Endothelial cell of umbilical vein (primary cell): ENCODE results near the gene RPP25L. TPM values are rescaled to one million over a fixed set of nuclear protein-coding genes. Genes with fewer than 3 reads are reported as not detected.
A peak's percentile ranks its signal among the peaks of the same experiment; 100 is the strongest.

Experiments used
- BruUV-seq: library from RNA; stranded (reverse); fragments of 400-500 nt; replicated peaks from 2 replicates; lab custom pipeline; 2021; lab: Mats Ljungman, UMichigan
- CTCF ChIA-PET: fragments of 300-600, 350-600 bp; sonication (Branson Sonifier 250); formaldehyde crosslinking; loops from one replicate; lab custom pipeline; 2021; ENCODE audit warnings: antibody characterized with exemption, inconsistent platforms; lab: Charles Lee
- POLR2A ChIA-PET: fragments of 300-600, 350-600 bp; sonication (Branson Sonifier 250); formaldehyde crosslinking; loops from one replicate; lab custom pipeline; 2021; ENCODE audit warnings: antibody characterized with exemption, inconsistent platforms; lab: Charles Lee
- DNase-seq: peaks from one replicate; pipeline ENCODE4 v3.0.0-alpha.2; 2011; ENCODE audit warnings: low read depth, low spot score
- FAIRE-seq: peaks from 2 replicates; lab custom pipeline; 2011; peaks lifted over from hg19 to GRCh38; lab: Jason Lieb, UNC
- H2AFZ ChIP-seq: 2 replicates; pipeline ENCODE4 v1.6.0; 2012; ENCODE audit warnings: low read depth, low read length, control low read depth, inconsistent platforms
- H3K27ac ChIP-seq: 2 replicates; pipeline ENCODE4 v1.5.1; 2011; ENCODE audit warnings: low read depth, mild to moderate bottlenecking, control low read depth, low read length, moderate library complexity; ENCODE audit not compliant: insufficient read depth
- H3K27me3 ChIP-seq, 2 experiments: 2 replicates each; pipeline versions ENCODE4 v1.6.0 to v1.6.1; 2011; ENCODE audit warnings: low read length in 2 of 2, mixed read lengths in 1 of 2; ENCODE audit not compliant: control insufficient read depth in 2 of 2, insufficient read depth in 2 of 2
- H3K36me3 ChIP-seq, 2 experiments: 2 replicates in 1 of 2; 3 replicates in 1 of 2; pipeline ENCODE4 v1.5.1; 2011; ENCODE audit warnings: low read length in 2 of 2, mild to moderate bottlenecking in 1 of 2, moderate library complexity in 1 of 2; ENCODE audit not compliant: control insufficient read depth in 2 of 2, insufficient read depth in 2 of 2; ENCODE audit errors: extremely low read depth in 1 of 2
- H3K4me1 ChIP-seq: 3 replicates; pipeline ENCODE4 v1.5.1; 2011; ENCODE audit warnings: mild to moderate bottlenecking, low read length; ENCODE audit not compliant: control insufficient read depth, insufficient read depth; ENCODE audit errors: extremely low read depth
- H3K4me2 ChIP-seq: 2 replicates; pipeline ENCODE4 v1.6.1; 2011; ENCODE audit warnings: low read length, control low read depth, mixed read lengths; ENCODE audit not compliant: insufficient read depth
- H3K4me3 ChIP-seq, 3 experiments: fragments of 200-600 bp in 1 of 3; sonication (generic), shearing (Covaris generic) in 1 of 3; replicated peaks in 1 of 3; 2 replicates each; pipeline ENCODE4 v1.5.1; 2011 to 2016; ENCODE audit warnings: control low read depth in 3 of 3, low read length in 3 of 3, mild to moderate bottlenecking in 2 of 3, inconsistent platforms in 1 of 3, low read depth in 1 of 3, moderate library complexity in 1 of 3; ENCODE audit not compliant: insufficient read depth in 1 of 3
- H3K79me2 ChIP-seq: 2 replicates; pipeline ENCODE4 v1.6.0; 2012; ENCODE audit warnings: low read length, inconsistent platforms; ENCODE audit not compliant: control insufficient read depth, insufficient read depth
- H3K9ac ChIP-seq: replicated peaks from 2 replicates; pipeline ENCODE3; 2011; ENCODE audit warnings: low read length, control low read depth; ENCODE audit not compliant: insufficient read depth; ENCODE audit errors: extremely low read depth
- H3K9me1 ChIP-seq: replicated peaks from 3 replicates; pipeline ENCODE4 v1.6.0; 2011; ENCODE audit warnings: mild to moderate bottlenecking, low read length; ENCODE audit not compliant: control insufficient read depth, insufficient read depth; ENCODE audit errors: extremely low read depth
- H3K9me3 ChIP-seq: replicated peaks from 2 replicates; pipeline ENCODE4 v1.5.1; 2012; ENCODE audit warnings: low read length, inconsistent platforms; ENCODE audit not compliant: control insufficient read depth, insufficient read depth
- H4K20me1 ChIP-seq: replicated peaks from 2 replicates; pipeline ENCODE3; 2011; ENCODE audit warnings: mild to moderate bottlenecking, low read length; ENCODE audit not compliant: control insufficient read depth, insufficient read depth; ENCODE audit errors: extremely low read depth
- CTCF ChIP-seq, 2 donors: IDR thresholded peaks; 1 replicate in 1 of 2; 2 replicates in 1 of 2; pipeline ENCODE4 v1.5.1; 2011; ENCODE audit warnings: low read length in 2 of 2, mild to moderate bottlenecking in 2 of 2, moderate library complexity in 2 of 2, control low read depth in 1 of 2, inconsistent platforms in 1 of 2, low read depth in 1 of 2; ENCODE audit not compliant: insufficient read depth in 1 of 2; ENCODE audit errors: extremely low read depth in 1 of 2
- EZH2 ChIP-seq: IDR thresholded peaks from 2 replicates; pipeline ENCODE4 v1.6.1; 2012; ENCODE audit warnings: borderline replicate concordance, low read depth, mild to moderate bottlenecking, moderate library complexity, low read length, inconsistent platforms; ENCODE audit not compliant: severe bottlenecking
- FOS ChIP-seq: IDR thresholded peaks from 2 replicates; pipeline ENCODE4 v1.6.1; 2011; ENCODE audit warnings: mild to moderate bottlenecking, low read length, moderate library complexity, borderline replicate concordance; ENCODE audit not compliant: insufficient read depth
- GATA2 ChIP-seq: IDR thresholded peaks from 2 replicates; pipeline ENCODE4 v1.7.0; 2011; ENCODE audit warnings: low read depth, mild to moderate bottlenecking, moderate library complexity, mixed read lengths, low read length; ENCODE audit not compliant: insufficient read length, insufficient read depth
- JUN ChIP-seq: IDR thresholded peaks from 2 replicates; pipeline ENCODE4 v1.6.1; 2011; ENCODE audit warnings: borderline replicate concordance, low read depth; ENCODE audit not compliant: insufficient read length, insufficient read depth
- MAX ChIP-seq: IDR thresholded peaks from 2 replicates; pipeline ENCODE4 v1.6.1; 2011; ENCODE audit not compliant: insufficient read depth, insufficient read length
- MYC ChIP-seq: IDR thresholded peaks from one replicate; pipeline ENCODE4 v1.6.1; 2011; ENCODE audit warnings: mild to moderate bottlenecking, low read depth, low read length
- POLR2A ChIP-seq: IDR thresholded peaks from 2 replicates; pipeline ENCODE4 v1.6.1; 2012; ENCODE audit warnings: low read depth, mild to moderate bottlenecking, control low read depth, low read length
- POLR2AphosphoS5 ChIP-seq: IDR thresholded peaks from 2 replicates; pipeline ENCODE4 v1.6.1; 2012; ENCODE audit warnings: low read depth, mild to moderate bottlenecking, control low read depth, low read length, moderate library complexity; ENCODE audit not compliant: insufficient read depth
- dilution Hi-C: fragments of 300-500 bp; cut with MboI; formaldehyde crosslinking; loops from one replicate; pipeline ENCODE4 v1.15.0; 2019; ENCODE audit warnings: low sequenced_read_pairs; ENCODE audit not compliant: extremely low pct_ligation_motif_present
- intact Hi-C: fragments of 100-400 bp; cut with micrococcal nuclease; formaldehyde crosslinking; loops from one replicate; pipeline ENCODE4 v1.10.0; 2022
- polyA plus RNA-seq, 4 experiments: library from polyadenylated mRNA; depleted of rRNA in 3 of 4; stranded (reverse) in 3 of 4; unstranded in 1 of 4; fragments of >200 nt; gene quantifications; 2 replicates each; pipeline versions ENCODE4 v1.2.1 to v1.2.3, GENCODE V29; 2011 to 2012; ENCODE audit warnings: missing spikeins in 1 of 4
- total RNA-seq: library from RNA; stranded (reverse); gene quantifications from 2 replicates; pipeline ENCODE4 v1.2.3, GENCODE V29; 2021

Gene RPP25L
- total and polyA plus RNA-seq, 2 donors (not counting 3 experiments of a cell fraction or from before 2014, with no cell fraction given), result 15.7 to 41.0 TPM

- H2AFZ ChIP-seq, result no peak overlapping the region
- H3K4me2 ChIP-seq, result no peak overlapping the region
- BruUV-seq, result no TSS peak
- peaks cover 18% of the 10 kb centered on the region for H3K4me1 ChIP-seq
- H4K20me1 ChIP-seq, result no peaks in the 10 kb centered on the region
- ChIA-PET CTCF (interaction anchor here (0.6 to 4.0 kb wide), 23 partner anchors 8 to 253 kb away, joined by 3 to 130 read pairs (median 6); partner anchors contain the start of genes CCL21, DCTN3, GALT and IL11RA), POLR2A (no interaction called here)
- H3K9me3 ChIP-seq, result no peaks in the 10 kb centered on the region
- no peak overlapping the region for H3K27ac ChIP-seq
- dilution Hi-C loops (no loop called here), intact Hi-C loops (loop anchor here (1.0 kb wide), 2 partner anchors 22 to 86 kb away; partner anchors contain the start of gene RPP25L)
- TF ChIP-seq CTCF (IDR thresholded peaks at IDR 0.05; ENCODE audit: extremely low read depth in 1 of 2, insufficient read depth in 1 of 2, low read depth in 1 of 2, low read length in 2 of 2) (peak; percentile 78 to 83), MYC (no peak)
- peaks cover 21 to 23% of the 10 kb centered on the region in 2 experiments for H3K27me3 ChIP-seq
- DNase-seq, result peak; percentile 64
- peaks cover 19% of the 10 kb centered on the region for H3K79me2 ChIP-seq
- no peak overlapping the region for H3K4me3 ChIP-seq
- H3K9me1 ChIP-seq, result no peaks in the 10 kb centered on the region
- H3K9ac ChIP-seq, result no peak overlapping the region
- H3K36me3 ChIP-seq, result peaks cover 0 to 2% of the 10 kb centered on the region in 2 experiments
- FAIRE-seq, result peak; percentile 92
These were observed 22.1 kb upstream of the RPP25L start for GRCh38 chr9:34633851-34634550.

- Histone ChIP-seq H4K20me1 (no peaks in the 10 kb centered on the region), H3K36me3 (peaks cover 0 to 2% of the 10 kb centered on the region in 2 experiments), H3K4me1 (peaks cover 20% of the 10 kb centered on the region), H3K9me3 (no peaks in the 10 kb centered on the region), H3K9me1 (no peaks in the 10 kb centered on the region), H3K27ac (no peak overlapping the region), H3K9ac (no peak overlapping the region), H2AFZ (no peak overlapping the region), H3K4me2 (no peak overlapping the region), H3K4me3 (no peak overlapping the region), H3K27me3 (peaks cover 26 to 32% of the 10 kb centered on the region in 2 experiments), H3K79me2 (peaks cover 19% of the 10 kb centered on the region)
- ChIA-PET CTCF (interaction anchor here (0.6 to 4.0 kb wide), 21 partner anchors 8 to 229 kb away, joined by 3 to 130 read pairs (median 7); partner anchors contain the start of genes CCL21, DCTN3, GALT and IL11RA), POLR2A (no interaction called here)
- FAIRE-seq (no peak), DNase-seq (no peak)
- dilution Hi-C loops (no loop called here), intact Hi-C loops (no loop called here)
- no TSS peak for BruUV-seq
- TF ChIP-seq POLR2A (no peak), JUN (no peak), EZH2 (no peak), FOS (no peak), MAX (no peak), CTCF (IDR thresholded peaks at IDR 0.05; ENCODE audit: extremely low read depth in 1 of 2, insufficient read depth in 1 of 2, low read depth in 1 of 2, low read length in 2 of 2) (no peak), MYC (no peak), POLR2AphosphoS5 (no peak), GATA2 (no peak)
These were observed 21.3 kb upstream of the RPP25L start for GRCh38 chr9:34633166-34633565.
